GM12878 (cell line): Measurements from ENCODE around the gene EXOC4.

Experiments used
- CREM ChIP-seq: IDR thresholded peaks from 2 replicates; pipeline ENCODE4 v1.6.1; 2014; ENCODE audit warnings: antibody characterized with exemption, low read depth
- E4F1 ChIP-seq: fragments of 450-650 bp; IDR thresholded peaks from 2 replicates; pipeline ENCODE4 v1.6.1; 2018; ENCODE audit warnings: borderline replicate concordance, mild to moderate bottlenecking; ENCODE audit not compliant: partially characterized antibody
- EP300 ChIP-seq, 2 experiments: fragments of 150-350 bp in 1 of 2; IDR thresholded peaks; 2 replicates each; pipeline ENCODE4 v1.6.1; 2011 to 2012; ENCODE audit warnings: low read depth in 2 of 2, low read length in 2 of 2, borderline replicate concordance in 1 of 2, improper control_type of control experiment in 1 of 2, inconsistent platforms in 1 of 2; ENCODE audit not compliant: control insufficient read depth in 1 of 2
- JUND ChIP-seq: IDR thresholded peaks from 2 replicates; pipeline ENCODE4 v1.6.1; 2012; ENCODE audit warnings: low read depth, mild to moderate bottlenecking, low read length, improper control_type of control experiment, moderate library complexity
- MAX ChIP-seq: IDR thresholded peaks from 2 replicates; pipeline ENCODE4 v1.6.1; 2012; ENCODE audit warnings: low read depth, low read length, improper control_type of control experiment
- MEF2A ChIP-seq: IDR thresholded peaks from 2 replicates; pipeline ENCODE4 v1.6.1; 2011; ENCODE audit warnings: low read depth, mild to moderate bottlenecking, low read length, moderate library complexity; ENCODE audit not compliant: insufficient read depth
- POLR2AphosphoS5 ChIP-seq: IDR thresholded peaks from 2 replicates; pipeline ENCODE4 v1.6.1; 2011; ENCODE audit warnings: mild to moderate bottlenecking, low read length, inconsistent platforms
- RFX5 ChIP-seq: IDR thresholded peaks from 2 replicates; pipeline ENCODE4 v1.6.1; 2011; ENCODE audit warnings: low read depth, low read length, improper control_type of control experiment
- ZZZ3 ChIP-seq: IDR thresholded peaks from 2 replicates; pipeline ENCODE4 v1.6.1; 2011; ENCODE audit warnings: low read depth; ENCODE audit not compliant: control insufficient read depth, insufficient read length
- TF ChIP-seq, protein P1 (sequence below), 3 experiments: IDR thresholded peaks in 2 of 3; conservative IDR thresholded peaks in 1 of 3; 2 replicates each; pipeline ENCODE4 v1.5.1; 2011; ENCODE audit warnings: low read depth in 3 of 3, low read length in 3 of 3, mild to moderate bottlenecking in 3 of 3, control low read depth in 2 of 3, moderate library complexity in 2 of 3, inconsistent platforms in 1 of 3, mixed read lengths in 1 of 3; ENCODE audit not compliant: control insufficient read depth in 2 of 3, insufficient read depth in 1 of 3; ENCODE audit errors: extremely low read depth in 1 of 3

- TF ChIP-seq RFX5, result no peak
- TF ChIP-seq ZZZ3, result no peak
- TF ChIP-seq CREM, result no peak
- no peak for TF ChIP-seq MEF2A
- no peak for TF ChIP-seq EP300 (IDR thresholded peaks at IDR 0.05; ENCODE audit: borderline replicate concordance in 1 of 2, control insufficient read depth in 1 of 2, low read depth in 2 of 2, low read length in 2 of 2)
- TF ChIP-seq POLR2AphosphoS5, result no peak
- TF ChIP-seq, protein P1, sequence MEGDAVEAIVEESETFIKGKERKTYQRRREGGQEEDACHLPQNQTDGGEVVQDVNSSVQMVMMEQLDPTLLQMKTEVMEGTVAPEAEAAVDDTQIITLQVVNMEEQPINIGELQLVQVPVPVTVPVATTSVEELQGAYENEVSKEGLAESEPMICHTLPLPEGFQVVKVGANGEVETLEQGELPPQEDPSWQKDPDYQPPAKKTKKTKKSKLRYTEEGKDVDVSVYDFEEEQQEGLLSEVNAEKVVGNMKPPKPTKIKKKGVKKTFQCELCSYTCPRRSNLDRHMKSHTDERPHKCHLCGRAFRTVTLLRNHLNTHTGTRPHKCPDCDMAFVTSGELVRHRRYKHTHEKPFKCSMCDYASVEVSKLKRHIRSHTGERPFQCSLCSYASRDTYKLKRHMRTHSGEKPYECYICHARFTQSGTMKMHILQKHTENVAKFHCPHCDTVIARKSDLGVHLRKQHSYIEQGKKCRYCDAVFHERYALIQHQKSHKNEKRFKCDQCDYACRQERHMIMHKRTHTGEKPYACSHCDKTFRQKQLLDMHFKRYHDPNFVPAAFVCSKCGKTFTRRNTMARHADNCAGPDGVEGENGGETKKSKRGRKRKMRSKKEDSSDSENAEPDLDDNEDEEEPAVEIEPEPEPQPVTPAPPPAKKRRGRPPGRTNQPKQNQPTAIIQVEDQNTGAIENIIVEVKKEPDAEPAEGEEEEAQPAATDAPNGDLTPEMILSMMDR (IDR thresholded peaks at IDR 0.05 in 2 of 3, conservative IDR thresholded peaks at IDR 0.05 in 1 of 3; ENCODE audit: control insufficient read depth in 2 of 3, extremely low read depth in 1 of 3, insufficient read depth in 1 of 3, low read depth in 3 of 3, low read length in 3 of 3), result no peak
- TF ChIP-seq MAX, result no peak
- TF ChIP-seq E4F1, result no peak
- TF ChIP-seq JUND, result no peak
Observed at GRCh38 chr7:133886797-133887196, 633.9 kb downstream of the EXOC4 start.
